ENCODE data around the gene PKNOX2.

- TF ChIP-seq SUZ12 (IDR thresholded peaks at IDR 0.05; ENCODE audit: unreplicated experiment) (no peak), CTCF (IDR thresholded peaks at IDR 0.05 in 2 of 3, conservative IDR thresholded peaks at IDR 0.05 in 1 of 3; ENCODE audit: control insufficient read depth in 2 of 3, extremely low read depth in 1 of 3, insufficient read depth in 1 of 3, low read depth in 3 of 3, low read length in 3 of 3) (no peak), YY1 (IDR thresholded peaks at IDR 0.05; ENCODE audit: low read depth, low read length) (no peak), NR2C2 (IDR thresholded peaks at IDR 0.05; ENCODE audit: borderline replicate concordance, control insufficient read depth, insufficient read length, low read depth) (no peak), ZBTB33 (IDR thresholded peaks at IDR 0.05) (no peak), JUND (IDR thresholded peaks at IDR 0.05; ENCODE audit: low read depth, low read length) (no peak), REST (IDR thresholded peaks at IDR 0.05; ENCODE audit: low read depth, low read length) (no peak), SRF (IDR thresholded peaks at IDR 0.05; ENCODE audit: low read depth in 2 of 2, low read length in 2 of 2) (no peak), EP300 (IDR thresholded peaks at IDR 0.05; ENCODE audit: borderline replicate concordance in 1 of 2, control insufficient read depth in 1 of 2, low read depth in 2 of 2, low read length in 2 of 2) (no peak), SIX5 (IDR thresholded peaks at IDR 0.05; ENCODE audit: low read depth, low read length, severe bottlenecking) (no peak), SMC3 (IDR thresholded peaks at IDR 0.05; ENCODE audit: borderline replicate concordance, low read length) (no peak)
Observed at GRCh38 chr11:125157118-125157733, 7.3 kb upstream of the PKNOX2 start.

All from GM12878 (cell line).